HuH-7 (cell line): ENCODE results near the gene ATP2C1.

Experiments used
- DNase-seq: peaks from one replicate; pipeline ENCODE4 v3.0.0; 2011; ENCODE audit warnings: low spot score

ATP2C1 gene

GRCh38 chr3:130895690-130896488, 2.0 kb downstream of the ATP2C1 start:
- DNase-seq: no peak

DNA sequence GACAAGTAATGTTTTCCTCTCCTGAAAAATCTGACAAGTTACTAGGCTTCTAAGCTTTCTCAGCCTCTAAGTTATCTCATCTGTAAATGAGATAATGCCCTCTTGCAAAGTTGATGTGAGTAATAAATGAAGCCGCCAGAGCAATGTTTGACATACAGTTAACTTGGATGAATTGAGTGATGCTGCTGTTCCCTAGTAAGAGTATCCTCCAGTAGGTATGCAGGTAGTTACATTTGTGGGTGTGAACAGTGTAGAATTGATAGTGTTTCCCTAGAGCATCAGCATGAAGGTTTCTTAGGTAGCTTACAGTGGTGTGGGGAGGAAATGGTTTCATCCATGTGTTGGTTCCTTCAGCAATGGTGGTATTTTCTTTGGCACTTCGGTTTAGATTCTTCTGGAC, 3.4 kb downstream of the ATP2C1 start:
- no peak for DNase-seq

DNA sequence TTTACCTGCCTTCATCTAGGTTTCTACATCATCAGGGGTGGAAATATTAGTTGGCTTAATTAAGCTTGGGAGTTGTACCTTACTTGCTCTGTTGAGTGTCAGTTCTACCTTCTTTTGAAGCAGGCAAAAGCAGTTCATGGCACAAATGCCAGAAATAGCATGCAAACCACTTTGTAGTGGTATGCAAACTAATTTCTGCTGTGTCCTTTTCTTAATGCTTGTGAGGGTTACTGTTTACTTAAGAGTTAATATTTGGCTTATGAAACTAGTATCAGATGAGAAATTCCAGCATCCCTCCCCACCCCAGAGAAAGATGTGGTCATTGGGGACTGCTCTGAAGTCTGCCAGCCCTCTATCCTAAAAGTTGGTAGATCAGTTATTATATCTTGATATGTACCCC, 7.1 kb downstream of the ATP2C1 start:
- no peak for DNase-seq

- no peak for DNase-seq
Measured at GRCh38 chr3:130901463-130902204, 7.8 kb downstream of the ATP2C1 start.

DNA sequence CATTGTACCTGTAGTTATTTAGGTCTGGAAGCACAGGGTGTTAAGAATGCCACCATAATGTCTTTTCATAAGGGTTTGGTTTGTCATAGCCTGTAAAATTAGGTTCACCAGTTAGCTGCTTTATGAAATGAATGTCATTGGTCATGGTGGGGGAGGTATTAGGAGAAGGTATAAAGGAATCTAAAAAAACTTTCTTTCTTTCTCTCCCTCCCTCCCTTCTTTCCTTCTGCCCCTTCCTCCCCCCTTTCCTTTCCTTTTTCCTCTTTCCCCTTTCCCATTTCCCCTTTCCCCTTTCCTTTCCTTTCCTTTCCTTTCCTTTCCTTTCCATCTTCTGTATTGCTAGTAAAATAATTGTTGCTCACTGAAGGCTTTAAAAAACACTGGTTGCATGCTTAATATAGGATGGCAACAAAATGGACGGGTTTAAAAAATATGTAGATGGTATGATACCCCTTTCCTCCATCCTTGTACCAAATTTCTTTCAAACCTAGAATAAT, 9.6 kb downstream of the ATP2C1 start:
- DNase-seq: no peak

DNA sequence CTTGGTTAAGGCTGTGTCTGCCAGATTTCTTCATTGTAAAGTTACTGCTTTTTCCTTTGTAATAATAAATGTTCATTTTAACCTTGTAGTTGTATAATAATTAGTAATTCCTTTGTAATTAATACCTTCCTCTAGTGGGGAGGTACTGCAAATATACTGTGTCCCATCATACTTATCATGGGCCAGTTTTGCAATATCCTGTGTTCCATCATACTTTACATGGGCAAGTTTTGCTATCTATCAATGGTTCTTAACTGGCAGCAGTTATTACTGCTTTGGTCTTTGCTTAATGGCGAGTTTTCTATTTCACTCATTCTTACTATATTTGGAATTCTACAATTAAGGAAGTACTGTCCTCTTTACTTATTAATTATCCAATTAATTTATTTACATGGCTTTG, 10.6 kb downstream of the ATP2C1 start:
- no peak for DNase-seq

DNA sequence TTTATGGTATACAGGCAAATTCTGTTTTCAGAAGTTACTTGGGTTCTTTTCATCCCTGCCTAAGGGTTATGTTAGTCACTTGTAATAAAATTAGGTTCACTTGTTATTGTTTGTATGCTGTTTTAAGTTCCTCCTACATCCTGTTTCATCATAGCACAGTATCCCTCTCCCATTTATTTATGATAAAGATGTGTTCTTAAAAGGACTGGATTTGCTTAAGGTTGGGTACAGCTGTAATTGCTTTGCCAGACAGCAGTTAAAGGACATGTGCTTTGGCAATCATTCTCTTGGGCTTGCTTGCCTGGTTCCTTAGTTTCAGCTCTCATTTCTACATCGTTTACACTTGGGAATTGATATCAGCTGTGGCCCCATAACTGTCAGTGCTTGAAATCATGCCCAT, 11.7 kb downstream of the ATP2C1 start:
- DNase-seq: no peak

DNA sequence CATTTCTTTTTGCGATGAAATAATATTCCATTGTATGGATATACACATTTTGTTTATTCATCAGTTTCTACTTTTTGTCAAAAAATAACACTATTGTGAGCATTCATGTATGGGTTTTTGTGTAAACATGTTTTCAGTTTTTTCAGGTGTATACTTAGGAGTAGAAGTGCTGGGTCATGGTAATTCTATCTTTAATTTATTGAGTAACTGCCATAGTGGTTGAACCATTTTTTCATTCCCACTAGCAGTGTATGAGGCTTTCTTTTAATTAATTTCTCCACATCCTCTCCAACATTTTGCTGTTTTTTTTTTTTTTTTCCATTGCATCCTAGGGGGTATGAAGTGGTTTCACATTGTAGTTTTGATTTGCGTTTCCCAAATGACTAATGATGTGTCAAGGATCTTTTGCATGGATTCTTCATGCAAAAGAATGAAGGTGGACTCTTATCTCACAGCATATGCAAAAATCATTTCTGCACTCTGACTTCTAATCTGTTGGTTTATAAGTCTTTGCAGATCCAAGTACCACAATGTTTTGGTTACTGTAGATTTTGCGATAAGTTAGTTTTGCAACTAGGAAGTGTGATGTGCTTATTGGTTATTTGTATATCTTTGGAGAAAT, 12.6 kb downstream of the ATP2C1 start:
- DNase-seq: no peak

GRCh38 chr3:130907500-130907899, 13.6 kb downstream of the ATP2C1 start:
- DNase-seq: no peak

DNA sequence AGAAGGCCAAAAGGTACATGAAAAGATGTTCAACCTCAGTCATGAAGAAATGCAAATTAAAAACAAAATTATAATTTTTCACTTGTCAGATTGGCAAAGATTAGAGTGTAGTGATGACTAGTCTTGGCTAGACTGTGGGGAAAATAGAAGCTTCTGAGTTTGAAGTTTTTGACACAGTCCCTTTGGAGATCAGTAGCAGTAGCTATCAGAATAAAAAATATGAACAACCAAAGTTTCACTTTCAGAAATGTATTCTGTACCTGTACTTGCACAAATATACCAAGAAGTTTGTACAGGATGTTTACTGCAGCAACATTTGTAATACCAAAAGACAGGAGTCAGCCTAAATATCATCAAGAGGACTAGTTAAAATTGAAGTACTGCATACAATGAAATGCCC, 14.1 kb downstream of the ATP2C1 start:
- DNase-seq: no peak

DNA sequence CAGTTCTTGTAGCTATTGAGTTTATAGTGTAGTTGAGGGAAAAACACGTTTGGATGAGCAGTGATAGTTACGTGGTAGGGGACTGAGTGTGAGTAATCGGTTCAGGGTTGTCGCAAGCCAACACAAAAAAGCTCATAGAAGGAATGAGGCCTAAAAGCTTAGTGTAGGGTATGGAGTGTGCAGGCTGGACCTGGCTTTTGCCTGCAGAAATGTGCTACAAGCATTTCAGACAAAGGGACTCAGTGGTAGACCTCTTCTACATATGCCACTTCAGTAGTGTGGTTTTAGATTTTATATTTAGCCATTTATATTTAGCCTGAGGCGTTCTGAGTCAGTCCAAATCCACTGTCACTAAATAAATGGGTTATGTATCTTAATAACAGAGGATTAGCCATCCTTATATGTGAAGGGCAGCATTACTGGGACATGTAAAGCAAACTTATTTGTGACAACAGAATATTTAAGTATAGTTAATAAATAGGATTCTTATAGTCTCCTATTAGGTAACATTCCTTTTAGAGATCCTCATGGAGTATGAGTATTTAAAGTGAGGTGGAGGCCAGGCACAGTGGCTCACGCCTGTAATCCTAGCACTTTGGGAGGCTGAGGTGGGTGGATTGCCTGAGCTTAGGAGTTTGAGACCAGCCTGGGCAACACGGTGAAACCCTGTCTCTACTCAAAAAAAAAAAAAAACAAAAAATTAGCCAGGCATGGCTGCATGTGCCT, 21.8 kb downstream of the ATP2C1 start:
- DNase-seq: no peak

DNA sequence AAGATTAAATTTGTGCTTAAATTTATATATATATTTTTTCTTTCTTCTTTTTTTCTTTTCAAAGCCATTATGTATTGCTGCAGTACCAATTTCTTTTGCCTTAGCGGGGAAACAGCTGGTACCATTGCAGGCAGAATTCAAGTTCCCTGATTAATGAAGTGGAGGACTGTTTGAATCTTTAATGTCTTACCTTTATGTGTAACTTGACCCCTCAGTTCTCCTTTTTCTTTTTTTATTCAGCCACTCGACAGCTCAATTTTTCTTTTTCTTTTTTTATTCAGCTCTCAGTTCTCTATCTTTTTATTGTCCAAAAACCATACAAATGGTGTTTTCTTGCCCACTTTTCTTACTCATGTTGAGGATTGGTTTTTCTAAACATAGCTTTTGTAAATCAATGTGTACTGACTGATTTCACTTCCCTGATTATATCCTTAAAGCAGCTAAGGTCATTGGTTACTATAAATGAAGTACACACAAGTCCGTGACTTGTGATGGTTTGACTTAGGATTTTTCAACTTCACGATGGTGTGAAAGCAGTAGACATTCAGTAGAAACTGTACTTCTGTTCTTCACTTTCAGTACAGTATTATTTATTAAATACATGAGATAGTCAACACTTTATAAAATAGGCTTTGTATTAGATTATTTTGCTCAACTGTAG, 22.8 kb downstream of the ATP2C1 start:
- DNase-seq: no peak

GRCh38 chr3:130918328-130918727, 24.4 kb downstream of the ATP2C1 start:
- DNase-seq: no peak

DNA sequence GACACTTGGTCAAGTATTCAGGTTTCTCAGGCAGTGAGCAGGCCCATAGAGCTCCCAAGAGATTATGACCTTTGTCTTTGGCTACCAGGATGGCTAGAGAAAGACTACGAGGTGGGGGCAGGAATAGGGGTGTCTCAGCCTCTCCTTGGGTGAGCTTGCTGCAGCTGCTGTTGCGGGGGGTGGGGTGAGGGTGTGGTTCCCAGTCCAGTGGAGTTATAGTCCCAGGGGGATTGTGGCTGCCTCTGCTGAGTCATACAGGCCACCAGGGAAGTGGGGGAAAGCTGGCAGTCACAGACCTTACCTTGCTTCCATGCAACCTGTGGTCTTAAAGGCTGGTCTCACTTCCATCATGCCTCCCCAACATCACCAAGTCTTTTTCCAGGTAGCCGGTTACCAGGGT, 31.7 kb downstream of the ATP2C1 start:
- no peak for DNase-seq

DNA sequence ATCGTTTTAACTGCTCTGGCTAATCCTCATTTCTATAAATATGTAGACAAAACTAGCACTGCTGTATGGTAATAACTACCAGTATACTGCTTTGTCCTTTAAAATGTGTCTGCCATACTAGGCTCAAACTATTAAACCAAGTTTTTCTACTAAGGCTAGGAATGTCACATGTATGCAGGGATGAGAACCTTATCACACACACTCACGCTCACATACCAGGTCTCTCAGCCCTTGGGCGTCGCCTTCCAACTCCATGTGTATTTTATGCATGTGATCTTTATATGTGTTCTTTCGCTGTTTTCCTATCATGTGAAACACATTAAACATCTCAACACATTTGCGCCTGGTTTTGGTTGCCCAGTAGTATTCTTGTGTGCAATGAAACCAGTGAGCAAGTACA, 32.6 kb downstream of the ATP2C1 start:
- no peak for DNase-seq

DNA sequence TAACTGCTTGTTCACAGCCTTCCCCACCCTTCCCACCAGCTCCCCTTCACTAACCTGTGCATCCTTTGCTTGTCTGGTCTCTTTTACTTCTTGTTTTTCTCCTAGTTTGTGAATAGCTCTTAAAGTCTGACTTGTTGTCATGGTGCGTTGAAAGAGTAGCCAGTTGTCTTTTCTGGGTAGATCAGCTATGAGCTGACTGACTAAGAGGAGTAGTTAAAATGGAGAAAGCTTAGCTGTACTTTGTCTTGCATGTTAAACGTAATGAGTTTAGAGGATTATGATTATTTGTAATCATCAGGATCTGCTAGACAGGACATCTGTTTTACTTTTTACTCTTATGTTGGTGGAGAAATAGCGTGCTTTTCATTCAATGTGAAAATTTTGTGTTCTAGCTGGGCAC, 35.9 kb downstream of the ATP2C1 start:
- no peak for DNase-seq

DNA sequence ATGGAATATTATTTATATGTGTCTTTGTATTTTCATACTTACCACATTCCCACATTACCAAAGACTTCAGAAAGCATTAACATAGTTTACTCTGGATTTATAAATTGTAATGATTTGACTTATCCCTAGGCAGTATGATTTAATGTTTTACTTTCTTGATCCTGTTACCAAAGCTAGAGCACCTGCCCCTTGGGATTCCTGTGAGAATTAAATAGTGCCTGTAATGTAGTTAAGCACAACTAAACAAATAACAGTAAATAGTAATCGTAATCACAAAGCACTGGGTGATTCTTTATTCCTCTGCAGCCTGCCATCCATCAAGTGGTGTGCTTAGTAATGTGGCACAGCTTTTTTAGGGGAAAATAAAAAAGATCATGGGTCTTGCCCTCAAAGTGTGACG, 39.1 kb downstream of the ATP2C1 start:
- no peak for DNase-seq

DNA sequence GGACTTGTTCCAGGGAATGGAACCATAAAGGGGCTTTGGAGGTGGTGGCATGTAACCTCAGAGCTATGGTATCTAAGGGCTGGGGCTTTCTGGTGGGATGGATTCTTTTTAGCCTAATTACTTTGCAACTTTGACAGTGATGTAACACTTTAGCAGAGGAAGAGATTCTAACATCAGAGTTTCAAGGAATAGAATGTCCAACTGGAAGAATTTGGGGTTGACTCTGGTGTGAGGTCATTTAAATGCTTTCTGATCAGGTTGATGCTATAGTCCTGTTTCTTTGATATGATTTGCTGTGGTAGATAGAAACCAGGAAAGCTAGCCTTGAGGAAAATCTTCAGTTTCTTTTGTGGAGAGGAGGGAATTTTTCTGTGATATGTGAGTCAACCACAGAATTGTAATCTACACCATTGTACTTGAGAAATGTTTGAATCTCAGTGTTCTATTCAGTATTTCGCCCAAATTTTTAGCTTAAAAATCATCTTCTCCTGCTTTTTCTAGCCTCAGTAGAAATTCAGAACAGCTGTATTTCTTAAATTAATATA, 40.0 kb downstream of the ATP2C1 start:
- no peak for DNase-seq

DNA sequence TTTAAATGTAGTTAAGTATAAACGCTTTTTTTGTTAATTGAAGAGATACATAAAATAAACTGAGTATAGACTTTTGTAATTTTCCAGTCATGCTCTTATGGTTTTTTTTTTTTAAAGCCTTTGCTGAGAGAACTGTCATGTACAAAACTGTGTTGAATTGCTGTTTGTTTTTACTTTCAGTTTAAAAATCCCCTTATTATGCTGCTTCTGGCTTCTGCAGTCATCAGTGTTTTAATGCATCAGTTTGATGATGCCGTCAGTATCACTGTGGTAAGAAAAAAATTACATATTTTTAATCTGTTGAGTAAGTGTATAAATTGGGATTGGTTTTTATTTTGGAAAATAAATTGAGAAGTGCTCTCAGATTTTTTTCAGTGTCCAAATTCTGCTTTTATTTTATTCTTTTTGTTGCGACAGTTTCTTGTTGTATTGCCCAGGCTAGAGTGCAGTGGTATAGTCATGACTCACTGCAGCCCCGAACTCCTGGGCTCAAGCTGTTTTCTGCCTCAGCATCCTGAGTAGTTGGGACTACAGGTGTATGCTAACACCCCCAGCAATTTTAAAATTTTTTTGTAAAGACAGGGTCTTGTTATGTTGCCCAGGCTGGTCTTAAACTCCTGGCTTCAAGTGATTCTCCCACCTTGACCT, 40.7 kb downstream of the ATP2C1 start:
- no peak for DNase-seq

DNA sequence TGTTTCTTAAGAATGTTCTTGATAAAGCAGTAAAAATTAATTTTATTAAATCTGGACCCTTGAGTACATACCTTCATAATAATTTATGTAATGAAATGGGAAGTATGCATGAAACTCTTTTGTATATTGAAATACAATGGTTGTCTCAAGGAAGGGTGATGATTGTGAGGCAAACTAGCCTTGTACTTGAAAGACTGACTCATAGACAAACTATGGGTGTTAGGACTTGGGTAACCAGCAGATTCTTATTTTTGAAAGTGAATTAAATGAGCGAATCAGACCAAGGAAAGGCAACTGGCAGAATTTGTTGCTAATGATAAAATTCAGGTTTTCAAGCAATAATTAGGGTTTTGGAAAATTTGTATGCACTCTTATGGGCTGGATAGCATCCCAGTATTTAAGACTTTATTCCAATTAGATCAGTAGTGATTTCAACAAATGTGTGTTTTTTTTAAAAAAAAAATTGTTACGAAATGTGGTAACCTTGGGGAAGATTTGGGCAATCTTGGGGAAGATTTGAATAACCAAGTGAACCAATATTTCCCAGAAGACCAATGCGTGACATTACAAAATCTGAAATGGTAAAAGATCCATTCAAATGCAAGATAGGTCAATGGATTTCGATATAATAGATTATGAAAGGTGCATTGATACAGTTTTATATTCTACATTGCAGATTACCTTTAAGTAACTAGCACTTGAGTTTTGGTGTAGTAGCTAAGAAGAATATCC, 42.0 kb downstream of the ATP2C1 start:
- DNase-seq: no peak
